Vagina (tissue), 2 donors: Measurements from ENCODE around the gene POU2AF2. TPM values are rescaled to one million over a fixed set of nuclear protein-coding genes. Genes with fewer than 3 reads are reported as not detected.

Source experiments
- DNase-seq, 2 donors: peaks; one replicate each; pipeline ENCODE4 v3.0.0-alpha.2; 2017; ENCODE audit errors: extremely low spot score in 2 of 2
- H3K27ac ChIP-seq: fragments of 200-600 bp; sonication (generic); one replicate; pipeline ENCODE4 v1.5.1; 2019
- H3K27me3 ChIP-seq: fragments of 200-600 bp; sonication (generic); one replicate; pipeline ENCODE4 v1.5.1; 2019
- H3K36me3 ChIP-seq, 2 donors: fragments of 200-600 bp; sonication (generic); one replicate each; pipeline ENCODE4 v1.5.1; 2017 to 2019
- H3K4me1 ChIP-seq: fragments of 200-600 bp; sonication (generic); one replicate; pipeline ENCODE4 v1.5.1; 2019
- H3K4me3 ChIP-seq, 2 donors: fragments of 200-600 bp; sonication (generic); 1 replicate in 1 of 2; 2 replicates in 1 of 2; pipeline ENCODE4 v1.5.1; 2016 to 2019
- H3K9me3 ChIP-seq: fragments of 200-600 bp; sonication (generic); one replicate; pipeline ENCODE4 v1.5.1; 2019
- CTCF ChIP-seq, 3 experiments: fragments of 450-650 bp in 2 of 3; fragments of 200-600 bp in 1 of 3; sonication (generic) in 1 of 3; IDR thresholded peaks; one replicate each; pipeline ENCODE4 v1.5.1; 2017 to 2019; ENCODE audit warnings: antibody characterized with exemption in 3 of 3, mild to moderate bottlenecking in 2 of 3, moderate library complexity in 2 of 3
- POLR2A ChIP-seq, 2 donors: fragments of 450-650 bp; IDR thresholded peaks; one replicate each; pipeline ENCODE4 v1.6.1; 2017; ENCODE audit warnings: antibody characterized with exemption in 2 of 2, mild to moderate bottlenecking in 2 of 2, moderate library complexity in 2 of 2
- POLR2AphosphoS5 ChIP-seq, 2 donors: sonication (generic); formaldehyde crosslinking; IDR thresholded peaks; one replicate each; pipeline ENCODE4 v1.9.0; 2017; ENCODE audit warnings: antibody characterized with exemption in 2 of 2, mild to moderate bottlenecking in 2 of 2, low read depth in 1 of 2; ENCODE audit not compliant: insufficient read depth in 1 of 2
- intact Hi-C: fragments of 100-400 bp; cut with DNase I; formaldehyde crosslinking; loops from one replicate; pipeline ENCODE4 v1.15.1; 2023
- total RNA-seq: library from RNA; depleted of rRNA; stranded (reverse); fragments of >200 nt; gene quantifications from one replicate; pipeline ENCODE4 v1.2.3, GENCODE V29; 2016

POU2AF2 gene
- total RNA-seq, 1 donor from 2014 or later = not detected

GRCh38 chr11:111296196-111296595, 50.7 kb downstream of the POU2AF2 start:
- no peak for TF ChIP-seq POLR2AphosphoS5 (IDR thresholded peaks at IDR 0.05; ENCODE audit: insufficient read depth in 1 of 2, low read depth in 1 of 2)
- TF ChIP-seq POLR2A (IDR thresholded peaks at IDR 0.05) = no peak
- TF ChIP-seq CTCF (IDR thresholded peaks at IDR 0.05) = no peak
- no peak for DNase-seq
- H3K27ac ChIP-seq = no peak overlapping the region
- H3K36me3 ChIP-seq = no peaks in the 10 kb centered on the region
- H3K27me3 ChIP-seq = no peaks in the 10 kb centered on the region
- no peaks in the 10 kb centered on the region for H3K9me3 ChIP-seq
- H3K4me3 ChIP-seq = no peak overlapping the region
- peaks cover 13% of the 10 kb centered on the region for H3K4me1 ChIP-seq
- intact Hi-C loops = no loop called here

GRCh38 chr11:111297696-111298095, 52.2 kb downstream of the POU2AF2 start:
- intact Hi-C loops = no loop called here
- Histone ChIP-seq H3K27me3 (no peaks in the 10 kb centered on the region), H3K9me3 (no peaks in the 10 kb centered on the region), H3K27ac (no peak overlapping the region), H3K36me3 (no peaks in the 10 kb centered on the region), H3K4me1 (peaks cover 13% of the 10 kb centered on the region), H3K4me3 (no peak overlapping the region)
- no peak for DNase-seq
- TF ChIP-seq CTCF (IDR thresholded peaks at IDR 0.05) (no peak), POLR2A (IDR thresholded peaks at IDR 0.05) (no peak), POLR2AphosphoS5 (IDR thresholded peaks at IDR 0.05; ENCODE audit: insufficient read depth in 1 of 2, low read depth in 1 of 2) (no peak)

GRCh38 chr11:111298413-111299100, 53.0 kb downstream of the POU2AF2 start, which contains the start of gene POU2AF3:
Gene POU2AF3, plus strand, starts transcription at chr11:111298546. Its CDS starts 36 bp downstream, at chr11:111298582.
- DNase-seq = no peak
- H3K27ac ChIP-seq = peak within 1 kb of the TSS; percentile 85
- intact Hi-C loops = no loop called here
- peak within 1 kb of the TSS; percentile 61 to 74 for H3K4me3 ChIP-seq
- no peaks in the 10 kb centered on the region for H3K36me3 ChIP-seq
- H3K27me3 ChIP-seq = no peaks in the 10 kb centered on the region
- TF ChIP-seq POLR2A (IDR thresholded peaks at IDR 0.05) (no peak), POLR2AphosphoS5 (IDR thresholded peaks at IDR 0.05; ENCODE audit: insufficient read depth in 1 of 2, low read depth in 1 of 2) (no peak), CTCF (IDR thresholded peaks at IDR 0.05) (no peak)
- peaks cover 13% of the 10 kb centered on the region for H3K4me1 ChIP-seq
- H3K9me3 ChIP-seq = no peaks in the 10 kb centered on the region

GRCh38 chr11:111299101-111300026, 53.8 kb downstream of the POU2AF2 start:
- Histone ChIP-seq H3K4me1 (peaks cover 13% of the 10 kb centered on the region), H3K9me3 (no peaks in the 10 kb centered on the region), H3K36me3 (no peaks in the 10 kb centered on the region), H3K27me3 (no peaks in the 10 kb centered on the region), H3K4me3 (peak overlapping the region; percentile 61 to 74), H3K27ac (peak overlapping the region; percentile 85)
- intact Hi-C loops = no loop called here
- peak in 1 of 3 experiments; percentile 36 for TF ChIP-seq CTCF (IDR thresholded peaks at IDR 0.05)
- TF ChIP-seq POLR2A (IDR thresholded peaks at IDR 0.05) = no peak
- no peak for TF ChIP-seq POLR2AphosphoS5 (IDR thresholded peaks at IDR 0.05; ENCODE audit: insufficient read depth in 1 of 2, low read depth in 1 of 2)
- DNase-seq = no peak
